ENCODE measurements around the gene TMEM163. TPM values are rescaled to one million over a fixed set of nuclear protein-coding genes. Genes with fewer than 3 reads are reported as not detected.
"Not testable (repeated sequence)": the region's sequence is repeated elsewhere in the genome, so short reads cannot be mapped to it uniquely, and the experiment has no call there.

The TMEM163 gene
- total and polyA plus RNA-seq, 8 donors, result 0.58 to 16.7 (median 3.2) TPM; not detected in 1

DNA sequence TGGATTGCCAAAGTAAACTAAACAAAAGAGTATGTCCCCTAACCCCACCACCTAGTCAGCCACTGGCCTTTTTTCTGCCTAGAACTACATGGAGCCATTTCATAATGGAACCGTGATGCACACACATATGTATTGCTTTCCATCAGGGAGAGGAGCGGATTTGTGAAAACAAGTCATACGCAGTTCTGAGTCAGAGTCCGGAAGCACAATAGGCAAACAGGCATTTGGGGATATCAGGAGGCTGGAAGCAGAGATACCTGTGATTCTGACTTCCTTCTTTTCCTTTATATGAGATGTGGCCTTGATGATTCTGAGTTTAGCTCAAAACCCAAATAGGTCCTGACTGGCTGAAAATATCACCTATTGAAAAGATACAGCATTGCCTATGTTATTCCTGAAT lies 93.5 kb downstream of the TMEM163 start:
- no peaks in the 10 kb centered on the region for H3K36me3 ChIP-seq
- no peaks in the 10 kb centered on the region for H3K27me3 ChIP-seq
- 80 to 92% (median 89%) methylated on average over 4 of the region's 4 CpGs for WGBS, 5 donors
- intact Hi-C loops (cut with DNase I; ENCODE audit: low total_unique reads), result no loop called here
- no peaks in the 10 kb centered on the region for H3K4me1 ChIP-seq
- peaks cover 0 to 5% (median 0%) of the 10 kb centered on the region in 4 donors for H3K9me3 ChIP-seq
- TF ChIP-seq POLR2AphosphoS5 (IDR thresholded peaks at IDR 0.05) (no peak), EP300 (IDR thresholded peaks at IDR 0.05) (no peak), POLR2A (IDR thresholded peaks at IDR 0.05) (no peak)
- DNase-seq, result no peak
- H3K27ac ChIP-seq, result no peak overlapping the region
- no peak overlapping the region for H3K4me3 ChIP-seq

DNA sequence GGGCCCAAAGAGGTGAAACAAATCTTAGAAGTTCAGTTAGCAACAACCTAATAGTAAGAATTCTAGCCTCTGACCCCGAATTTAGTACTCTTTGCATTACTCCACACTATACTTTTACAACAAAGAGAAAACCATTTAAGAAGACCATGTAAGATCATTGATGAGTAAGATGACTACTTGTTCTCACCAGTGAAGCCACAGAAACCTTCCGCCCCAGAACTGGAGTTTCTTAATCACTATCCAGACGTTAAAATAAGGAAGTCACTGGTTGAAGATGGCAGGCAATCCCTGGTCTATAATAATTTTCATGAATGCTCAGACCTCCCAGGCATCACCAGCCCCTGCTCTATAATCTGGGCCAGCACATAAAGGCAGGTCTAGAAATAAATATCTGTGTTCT lies 95.0 kb downstream of the TMEM163 start:
- peaks cover 0 to 19% (median 3%) of the 10 kb centered on the region in 4 donors for H3K9me3 ChIP-seq
- H3K4me3 ChIP-seq, result no peak overlapping the region
- H3K27ac ChIP-seq, result no peak overlapping the region
- H3K27me3 ChIP-seq, result no peaks in the 10 kb centered on the region
- H3K36me3 ChIP-seq, result no peaks in the 10 kb centered on the region
- intact Hi-C loops (cut with DNase I; ENCODE audit: low total_unique reads), result no loop called here
- WGBS, 5 donors, result 69 to 79% (median 77%) methylated on average over 3 of the region's 3 CpGs
- no peaks in the 10 kb centered on the region for H3K4me1 ChIP-seq
- no peak for DNase-seq
- TF ChIP-seq POLR2A (IDR thresholded peaks at IDR 0.05) (no peak), POLR2AphosphoS5 (IDR thresholded peaks at IDR 0.05) (no peak), EP300 (IDR thresholded peaks at IDR 0.05) (no peak)
- TF ChIP-seq, protein P1, sequence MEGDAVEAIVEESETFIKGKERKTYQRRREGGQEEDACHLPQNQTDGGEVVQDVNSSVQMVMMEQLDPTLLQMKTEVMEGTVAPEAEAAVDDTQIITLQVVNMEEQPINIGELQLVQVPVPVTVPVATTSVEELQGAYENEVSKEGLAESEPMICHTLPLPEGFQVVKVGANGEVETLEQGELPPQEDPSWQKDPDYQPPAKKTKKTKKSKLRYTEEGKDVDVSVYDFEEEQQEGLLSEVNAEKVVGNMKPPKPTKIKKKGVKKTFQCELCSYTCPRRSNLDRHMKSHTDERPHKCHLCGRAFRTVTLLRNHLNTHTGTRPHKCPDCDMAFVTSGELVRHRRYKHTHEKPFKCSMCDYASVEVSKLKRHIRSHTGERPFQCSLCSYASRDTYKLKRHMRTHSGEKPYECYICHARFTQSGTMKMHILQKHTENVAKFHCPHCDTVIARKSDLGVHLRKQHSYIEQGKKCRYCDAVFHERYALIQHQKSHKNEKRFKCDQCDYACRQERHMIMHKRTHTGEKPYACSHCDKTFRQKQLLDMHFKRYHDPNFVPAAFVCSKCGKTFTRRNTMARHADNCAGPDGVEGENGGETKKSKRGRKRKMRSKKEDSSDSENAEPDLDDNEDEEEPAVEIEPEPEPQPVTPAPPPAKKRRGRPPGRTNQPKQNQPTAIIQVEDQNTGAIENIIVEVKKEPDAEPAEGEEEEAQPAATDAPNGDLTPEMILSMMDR (IDR thresholded peaks at IDR 0.05), result no peak

DNA sequence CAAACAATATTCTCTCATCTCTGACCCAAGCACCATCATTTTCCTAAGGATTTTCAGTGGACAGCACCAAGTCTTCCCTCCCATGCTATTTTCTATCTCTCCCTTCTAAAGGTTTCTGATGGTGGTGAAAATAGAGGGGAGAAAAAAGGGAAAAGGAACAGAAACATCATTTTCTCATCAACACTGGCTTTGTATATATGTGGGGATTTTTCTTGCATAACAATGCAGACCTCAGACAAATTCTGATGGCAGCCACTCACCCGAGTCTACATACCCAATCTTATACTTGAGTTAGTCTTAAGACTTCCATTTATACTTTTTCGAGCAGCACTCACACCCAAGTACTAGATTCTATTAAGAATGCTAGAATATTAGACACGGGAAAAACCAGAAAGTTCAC lies 95.8 kb downstream of the TMEM163 start:
- H3K4me1 ChIP-seq, result no peaks in the 10 kb centered on the region
- no peak overlapping the region for H3K27ac ChIP-seq
- H3K36me3 ChIP-seq, result no peaks in the 10 kb centered on the region
- H3K27me3 ChIP-seq, result no peaks in the 10 kb centered on the region
- H3K4me3 ChIP-seq, result no peak overlapping the region
- TF ChIP-seq, protein P1 (IDR thresholded peaks at IDR 0.05), result no peak
- TF ChIP-seq EP300 (IDR thresholded peaks at IDR 0.05) (no peak), POLR2AphosphoS5 (IDR thresholded peaks at IDR 0.05) (no peak), POLR2A (IDR thresholded peaks at IDR 0.05) (no peak)
- DNase-seq, result no peak
- 85 to 88% (median 85%) methylated on average over 3 of the region's 3 CpGs for WGBS, 5 donors
- intact Hi-C loops (cut with DNase I; ENCODE audit: low total_unique reads), result no loop called here
- H3K9me3 ChIP-seq, result peaks cover 0 to 19% (median 3%) of the 10 kb centered on the region in 4 donors

DNA sequence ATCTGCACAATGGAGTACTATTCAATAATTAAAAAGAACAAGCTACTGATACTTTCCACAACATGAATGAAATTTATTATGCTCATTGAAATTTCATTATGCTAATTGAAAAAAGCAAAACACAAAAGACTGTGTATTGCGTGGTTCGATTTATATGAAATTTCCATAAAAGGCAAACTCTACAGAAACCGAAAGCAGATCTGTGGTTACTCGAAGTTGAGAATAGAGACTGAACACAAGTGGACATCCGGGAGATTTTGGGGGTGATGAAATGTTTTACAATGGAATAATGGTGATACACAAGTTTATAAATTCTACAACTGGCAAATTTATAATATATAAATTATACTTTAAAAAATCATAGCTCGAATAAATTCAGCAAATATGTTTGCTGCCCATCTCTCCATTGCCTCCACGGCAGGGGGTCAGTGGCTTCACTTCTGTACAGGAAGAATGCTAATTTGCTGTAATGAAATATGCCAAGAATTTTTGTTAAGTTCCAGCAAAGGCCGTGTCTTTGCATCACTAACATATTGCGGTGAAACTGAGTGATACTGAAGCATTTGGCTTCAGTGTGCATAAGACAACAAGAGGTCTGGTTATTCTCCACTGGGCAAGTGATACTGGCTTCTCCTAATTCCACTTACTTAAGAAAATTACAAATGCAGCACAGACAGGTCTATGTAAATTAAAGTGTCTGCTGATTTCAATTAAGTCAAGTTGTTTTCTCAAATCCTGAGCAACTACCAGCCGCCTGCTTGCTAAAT lies 96.7 kb downstream of the TMEM163 start:
- no peak for DNase-seq
- intact Hi-C loops (cut with DNase I; ENCODE audit: low total_unique reads), result no loop called here
- Histone ChIP-seq H3K36me3 (no peaks in the 10 kb centered on the region), H3K27ac (no peak overlapping the region), H3K27me3 (no peaks in the 10 kb centered on the region), H3K4me1 (no peaks in the 10 kb centered on the region), H3K9me3 (peaks cover 0 to 19% (median 3%) of the 10 kb centered on the region in 4 donors), H3K4me3 (no peak overlapping the region)
- 83 to 92% (median 89%) methylated on average over 10 of the region's 10 CpGs for WGBS, 5 donors
- no peak for TF ChIP-seq EP300 (IDR thresholded peaks at IDR 0.05)
- TF ChIP-seq POLR2A (IDR thresholded peaks at IDR 0.05), result no peak

DNA sequence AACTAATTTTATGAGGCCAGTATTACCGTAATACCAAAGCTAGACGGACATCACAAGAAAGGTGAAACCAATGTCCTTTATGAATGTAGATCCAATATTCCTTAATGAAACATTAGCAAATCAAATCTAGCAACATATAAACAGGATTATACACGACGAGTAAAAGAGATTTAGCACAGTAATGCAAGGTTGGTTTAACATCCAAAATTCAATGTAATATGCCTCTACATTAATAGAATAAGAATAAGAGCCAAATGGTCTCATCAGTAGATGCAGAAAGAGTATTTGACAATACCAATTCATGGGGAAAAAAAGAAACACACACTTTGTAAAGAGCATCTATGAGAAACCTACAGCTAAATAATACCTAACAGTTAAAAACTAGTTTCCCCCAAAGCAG lies 99.5 kb downstream of the TMEM163 start:
- 93 to 96% (median 94%) methylated on average over 4 of the region's 4 CpGs for WGBS, 5 donors
- H3K27me3 ChIP-seq, result no peaks in the 10 kb centered on the region
- H3K4me1 ChIP-seq, result no peaks in the 10 kb centered on the region
- H3K36me3 ChIP-seq, result no peaks in the 10 kb centered on the region
- no peak for DNase-seq
- H3K9me3 ChIP-seq, result peaks cover 0 to 19% (median 3%) of the 10 kb centered on the region in 4 donors
- no peak overlapping the region for H3K4me3 ChIP-seq
- TF ChIP-seq EP300 (IDR thresholded peaks at IDR 0.05) (no peak), POLR2AphosphoS5 (IDR thresholded peaks at IDR 0.05) (no peak), POLR2A (IDR thresholded peaks at IDR 0.05) (no peak)
- TF ChIP-seq, protein P1 (IDR thresholded peaks at IDR 0.05), result no peak
- H3K27ac ChIP-seq, result no peak overlapping the region
- intact Hi-C loops (cut with DNase I; ENCODE audit: low total_unique reads), result no loop called here

DNA sequence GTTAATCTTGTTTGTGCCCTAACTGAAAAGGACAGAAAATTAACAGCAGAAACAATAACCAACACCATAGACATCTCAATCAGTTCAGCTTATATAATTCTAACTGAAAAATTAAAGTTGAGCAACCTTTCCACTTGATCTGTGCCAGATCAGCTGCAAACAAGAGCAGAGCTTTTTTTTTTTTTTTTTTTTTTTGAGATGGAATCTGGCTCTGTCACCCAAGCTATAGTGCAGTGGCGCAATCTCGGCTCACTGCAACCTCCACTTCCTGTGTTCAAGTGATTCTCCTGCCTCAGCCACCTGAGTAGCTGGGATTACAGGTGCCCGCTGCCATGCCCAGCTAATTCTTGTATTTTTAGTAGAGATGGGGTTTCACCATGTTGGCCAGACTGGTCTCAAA lies 103.3 kb downstream of the TMEM163 start:
- H3K27me3 ChIP-seq; H3K36me3 ChIP-seq; H3K4me1 ChIP-seq; H3K4me3 ChIP-seq; DNase-seq; intact Hi-C loops (cut with DNase I; ENCODE audit: low total_unique reads); H3K27ac ChIP-seq: not testable (repeated sequence)
- WGBS, 5 donors, result 79 to 95% (median 89%) methylated on average over 3 of the region's 3 CpGs
- H3K9me3 ChIP-seq, result peaks cover 0 to 21% (median 9%) of the 10 kb centered on the region in 4 donors

Measured in stomach (tissue), 9 donors.